Natural killer cell (primary cell): ENCODE results near the gene RARRES1. TPM values are rescaled to one million over a fixed set of nuclear protein-coding genes. Genes with fewer than 3 reads are reported as not detected.

Source experiments
- ATAC-seq, 3 donors: fragments of 150-1000 bp in 2 of 3; fragments of 200-7000 bp in 1 of 3; cut with Tn5 transposase; 1 replicate in 1 of 3; 2 replicates in 2 of 3; pipeline ENCODE4 v1.10.0; 2021; ENCODE audit warnings: mild to moderate bottlenecking in 2 of 3, moderate library complexity in 2 of 3
- DNase-seq, 2 donors: peaks; one replicate each; pipeline versions ENCODE4 v3.0.0 to v3.0.0-alpha.2; 2013 to 2021; ENCODE audit warnings: mixed read lengths in 1 of 2
- H3K27ac ChIP-seq: one replicate; pipeline ENCODE4 v1.5.1; 2013; ENCODE audit warnings: mild to moderate bottlenecking, low read length
- H3K27me3 ChIP-seq: one replicate; pipeline ENCODE4 v1.6.1; 2013; ENCODE audit warnings: low read length; ENCODE audit not compliant: control insufficient read depth, insufficient read depth
- H3K36me3 ChIP-seq: one replicate; pipeline ENCODE4 v1.6.1; 2013; ENCODE audit warnings: low read length; ENCODE audit not compliant: control insufficient read depth, insufficient read depth
- H3K4me1 ChIP-seq: one replicate; pipeline ENCODE4 v1.6.1; 2013; ENCODE audit warnings: low read length; ENCODE audit not compliant: control insufficient read depth, insufficient read depth
- H3K4me3 ChIP-seq: one replicate; pipeline ENCODE4 v1.5.1; 2013; ENCODE audit warnings: low read length
- H3K9me3 ChIP-seq: one replicate; pipeline ENCODE4 v1.6.1; 2013; ENCODE audit warnings: low read length; ENCODE audit not compliant: control insufficient read depth, insufficient read depth
- H3K27ac Mint-ChIP-seq, 2 donors: one replicate each; pipeline ENCODE4 v1.8.0; 2022; ENCODE audit warnings: mild to moderate bottlenecking in 2 of 2, mixed read lengths in 2 of 2, moderate library complexity in 1 of 2
- H3K27me3 Mint-ChIP-seq, 2 donors: one replicate each; pipeline ENCODE4 v1.8.0; 2022; ENCODE audit warnings: low read depth in 2 of 2, mixed read lengths in 2 of 2
- H3K36me3 Mint-ChIP-seq: one replicate; pipeline ENCODE4 v1.8.0; 2022; ENCODE audit warnings: mixed read lengths
- H3K4me1 Mint-ChIP-seq, 2 donors: one replicate each; pipeline ENCODE4 v1.8.0; 2022; ENCODE audit warnings: mixed read lengths in 2 of 2
- H3K4me3 Mint-ChIP-seq: one replicate; pipeline ENCODE4 v1.8.0; 2022; ENCODE audit warnings: mild to moderate bottlenecking, moderate library complexity, mixed read lengths
- H3K9me3 Mint-ChIP-seq, 2 donors: one replicate each; pipeline ENCODE4 v1.8.0; 2022; ENCODE audit warnings: mixed read lengths in 2 of 2
- CTCF ChIP-seq: fragments of 200-600 bp; IDR thresholded peaks from one replicate; pipeline ENCODE4 v1.8.0; 2022; ENCODE audit warnings: antibody characterized with exemption
- WGBS: methylation state at CpG from one replicate; pipeline ENCODE4 v1.1.7; 2013; ENCODE audit warnings: missing lambda C conversion rate; ENCODE audit not compliant: insufficient coverage; 5-methylcytosine and 5-hydroxymethylcytosine counted together
- intact Hi-C: fragments of 100-400 bp; cut with micrococcal nuclease; formaldehyde crosslinking; loops from one replicate; pipeline ENCODE4 v1.14.2; 2022
- total RNA-seq, 4 donors: library from RNA; stranded (reverse); fragments of 120-200 nt in 1 of 4; gene quantifications; one replicate each; pipeline versions ENCODE4 v1.2.3 to v1.2.4, GENCODE V29; 2013 to 2022

The RARRES1 gene
- total RNA-seq, 3 donors from 2014 or later (not counting 1 experiment from before 2014, with no cell fraction given) = not detected

GRCh38 chr3:158728851-158729250 is 3.4 kb downstream of the RARRES1 start:
- peaks cover 16 to 17% of the 10 kb centered on the region in 2 donors for H3K4me1 Mint-ChIP-seq
- ATAC-seq = no peak

DNA sequence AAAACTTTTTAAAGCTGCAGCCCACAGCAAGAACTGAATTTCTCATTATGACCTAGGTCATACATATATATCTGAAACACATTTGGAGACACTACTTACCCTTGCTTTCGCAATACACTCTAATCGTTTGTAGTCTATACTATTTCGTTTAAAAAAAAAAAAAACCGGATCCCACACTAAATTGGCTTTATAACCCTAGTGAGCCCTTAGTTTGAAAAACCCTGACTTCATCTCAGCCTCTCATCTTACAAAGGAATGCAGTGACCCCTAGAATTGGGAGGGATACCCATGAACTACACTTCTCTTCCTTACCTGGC is 4.2 kb downstream of the RARRES1 start:
- no peak overlapping the region for H3K4me3 ChIP-seq
- WGBS = 59% methylated on average over 4 of the region's 4 CpGs
- H3K4me1 ChIP-seq = peaks cover 13% of the 10 kb centered on the region
- Mint-ChIP-seq H3K4me1 (peaks cover 19% of the 10 kb centered on the region in 2 donors), H3K4me3 (peak overlapping the region; percentile 71), H3K9me3 (no peaks in the 10 kb centered on the region), H3K27me3 (no peaks in the 10 kb centered on the region), H3K27ac (peak overlapping the region in 1 of 2 donors; percentile 27), H3K36me3 (no peaks in the 10 kb centered on the region)
- H3K36me3 ChIP-seq = no peaks in the 10 kb centered on the region
- no peak overlapping the region for H3K27ac ChIP-seq
- no peaks in the 10 kb centered on the region for H3K27me3 ChIP-seq
- DNase-seq (no peak), ATAC-seq (peak in 1 of 3 donors; percentile 8)
- TF ChIP-seq CTCF = peak; percentile 48
- H3K9me3 ChIP-seq = no peaks in the 10 kb centered on the region
- intact Hi-C loops = no loop called here

More at GRCh38 chr3:158728851-158729250, 3.4 kb downstream of the RARRES1 start:
- H3K36me3 Mint-ChIP-seq = no peaks in the 10 kb centered on the region
- intact Hi-C loops = no loop called here
- H3K4me1 ChIP-seq = peaks cover 13% of the 10 kb centered on the region
- H3K27ac ChIP-seq = no peak overlapping the region
- H3K4me3 ChIP-seq = no peak overlapping the region
- TF ChIP-seq CTCF = no peak
- no peaks in the 10 kb centered on the region for H3K9me3 ChIP-seq
- H3K27me3 Mint-ChIP-seq = no peaks in the 10 kb centered on the region
- no peaks in the 10 kb centered on the region for H3K9me3 Mint-ChIP-seq
- H3K27ac Mint-ChIP-seq = no peak overlapping the region
- no peak for DNase-seq
- H3K27me3 ChIP-seq = no peaks in the 10 kb centered on the region
- no peaks in the 10 kb centered on the region for H3K36me3 ChIP-seq
- H3K4me3 Mint-ChIP-seq = no peak overlapping the region

DNA sequence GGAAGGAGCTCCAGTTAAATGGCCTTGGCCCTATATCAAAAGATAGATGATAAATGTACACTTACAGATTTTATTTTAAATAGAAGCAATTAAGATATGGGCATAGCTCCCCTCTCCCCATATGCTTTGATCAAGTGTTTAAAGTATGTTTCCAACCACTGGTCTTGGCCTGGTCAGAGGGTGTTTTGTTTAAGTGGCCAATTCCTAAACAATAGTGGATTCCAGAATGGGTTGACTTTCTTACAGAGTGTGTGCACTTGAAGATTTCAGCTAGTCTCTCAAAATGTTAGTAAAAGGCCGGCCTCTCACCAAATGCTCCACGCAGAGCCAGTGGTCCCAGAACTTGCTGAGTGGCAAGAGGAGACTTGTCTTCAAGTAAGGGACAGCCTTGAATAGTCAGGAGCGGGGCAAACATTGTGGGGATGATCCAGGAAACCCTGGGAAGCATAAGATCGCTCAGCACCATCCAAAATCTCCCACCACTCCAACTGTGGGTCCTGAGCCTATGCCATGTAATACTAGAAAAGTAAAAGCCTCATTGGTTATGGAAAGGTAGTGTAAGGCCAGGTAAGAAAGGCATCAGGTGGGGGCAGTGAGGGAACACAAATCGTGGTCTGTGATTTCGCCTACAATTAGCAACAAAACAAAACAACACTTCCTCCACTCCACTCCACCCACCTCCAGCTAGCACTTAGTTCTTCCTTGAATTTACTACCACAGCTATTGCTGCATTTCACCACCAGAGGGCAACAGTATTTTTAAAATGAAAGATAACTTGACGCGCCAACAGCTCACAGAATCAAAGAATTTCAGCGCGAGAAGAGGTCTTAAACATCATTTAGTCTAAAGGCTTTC is 4.8 kb downstream of the RARRES1 start:
- H3K4me3 Mint-ChIP-seq = peak overlapping the region; percentile 71
- ATAC-seq (peak; percentile 68 to 80 (median 71)), DNase-seq (peak in 1 of 2 donors; percentile 77)
- peaks cover 13% of the 10 kb centered on the region for H3K4me1 ChIP-seq
- WGBS = 28% methylated on average over 8 of the region's 10 CpGs
- H3K9me3 Mint-ChIP-seq = no peaks in the 10 kb centered on the region
- H3K36me3 ChIP-seq = no peaks in the 10 kb centered on the region
- peaks cover 22 to 23% of the 10 kb centered on the region in 2 donors for H3K4me1 Mint-ChIP-seq
- no peak overlapping the region for H3K27ac ChIP-seq
- peak; percentile 80 for TF ChIP-seq CTCF
- intact Hi-C loops = loop anchor here (1.0 kb wide), 1 partner anchor 64 kb away; no protein-coding TSS in a partner anchor
- no peaks in the 10 kb centered on the region for H3K27me3 ChIP-seq
- no peak overlapping the region for H3K4me3 ChIP-seq
- no peaks in the 10 kb centered on the region for H3K36me3 Mint-ChIP-seq
- peak overlapping the region in 1 of 2 donors; percentile 47 for H3K27ac Mint-ChIP-seq
- H3K27me3 Mint-ChIP-seq = no peaks in the 10 kb centered on the region
- no peaks in the 10 kb centered on the region for H3K9me3 ChIP-seq
